H1 (cell line): ENCODE results near the gene TRIM32.

ENCODE experiments used
- BRCA1 ChIP-seq: IDR thresholded peaks from 2 replicates; pipeline ENCODE4 v1.6.1; 2012; ENCODE audit warnings: low read depth, low read length, improper control_type of control experiment
- CTCF ChIP-seq, 3 experiments: IDR thresholded peaks; 1 replicate in 2 of 3; 2 replicates in 1 of 3; pipeline versions ENCODE4 v1.5.1 to v1.6.1; 2011; ENCODE audit warnings: low read length in 3 of 3, mild to moderate bottlenecking in 3 of 3, inconsistent platforms in 2 of 3, low read depth in 1 of 3, moderate library complexity in 1 of 3; ENCODE audit not compliant: insufficient read depth in 1 of 3; ENCODE audit errors: control extremely low read depth in 1 of 3
- HDAC6 ChIP-seq: IDR thresholded peaks from one replicate; pipeline ENCODE4 v1.7.1; 2012; ENCODE audit warnings: low read depth, mild to moderate bottlenecking, inconsistent platforms, low read length, moderate library complexity
- JUN ChIP-seq: IDR thresholded peaks from 2 replicates; pipeline ENCODE4 v1.6.1; 2011; ENCODE audit warnings: low read depth, mild to moderate bottlenecking, improper control_type of control experiment, low read length
- JUND ChIP-seq: IDR thresholded peaks from 2 replicates; pipeline ENCODE4 v1.6.1; 2011; ENCODE audit warnings: mild to moderate bottlenecking, improper control_type of control experiment, low read length
- MAX ChIP-seq: IDR thresholded peaks from 2 replicates; pipeline ENCODE4 v1.6.1; 2012; ENCODE audit warnings: inconsistent platforms
- NRF1 ChIP-seq: IDR thresholded peaks from 2 replicates; pipeline ENCODE4 v1.6.1; 2011; ENCODE audit warnings: mild to moderate bottlenecking, low read depth, low read length, improper control_type of control experiment
- RAD21 ChIP-seq, 2 experiments: IDR thresholded peaks in 1 of 2; conservative IDR thresholded peaks in 1 of 2; 2 replicates each; pipeline ENCODE4 v1.6.1; 2011; ENCODE audit warnings: low read depth in 2 of 2, low read length in 2 of 2, improper control_type of control experiment in 1 of 2, inconsistent platforms in 1 of 2, mild to moderate bottlenecking in 1 of 2, moderate library complexity in 1 of 2
- SAP30 ChIP-seq: fragments of 300-600 bp; sonication (generic); IDR thresholded peaks from 2 replicates; pipeline ENCODE4 v1.7.1; 2012; ENCODE audit warnings: low read length, moderate library complexity, mild to moderate bottlenecking, inconsistent platforms; ENCODE audit not compliant: insufficient read depth, insufficient replicate concordance
- SIN3A ChIP-seq, 2 experiments: IDR thresholded peaks in 1 of 2; conservative IDR thresholded peaks in 1 of 2; 2 replicates each; pipeline ENCODE4 v1.6.1; 2011 to 2012; ENCODE audit warnings: low read length in 2 of 2, improper control_type of control experiment in 1 of 2, low read depth in 1 of 2, mild to moderate bottlenecking in 1 of 2
- SP1 ChIP-seq: IDR thresholded peaks from 2 replicates; pipeline ENCODE4 v1.6.1; 2011; ENCODE audit warnings: low read depth, low read length
- TAF1 ChIP-seq: IDR thresholded peaks from 2 replicates; pipeline ENCODE4 v1.6.1; 2011; ENCODE audit warnings: mild to moderate bottlenecking, low read depth, low read length
- TCF12 ChIP-seq: IDR thresholded peaks from 2 replicates; pipeline ENCODE4 v1.6.1; 2011; ENCODE audit warnings: low read depth, mild to moderate bottlenecking, low read length
- ZNF274 ChIP-seq: IDR thresholded peaks from 2 replicates; pipeline ENCODE4 v1.7.0; 2012; ENCODE audit warnings: low read length, borderline replicate concordance; ENCODE audit errors: extremely low read depth

- TF ChIP-seq SP1: no peak
- TF ChIP-seq CTCF (IDR thresholded peaks at IDR 0.05; ENCODE audit: control extremely low read depth in 1 of 3, insufficient read depth in 1 of 3, low read depth in 1 of 3, low read length in 3 of 3): no peak
- no peak for TF ChIP-seq RAD21 (IDR thresholded peaks at IDR 0.05 in 1 of 2, conservative IDR thresholded peaks at IDR 0.05 in 1 of 2; ENCODE audit: low read depth in 2 of 2, low read length in 2 of 2)
- no peak for TF ChIP-seq JUN
- no peak for TF ChIP-seq SAP30
- no peak for TF ChIP-seq HDAC6
- no peak for TF ChIP-seq SIN3A (conservative IDR thresholded peaks at IDR 0.05 in 1 of 2, IDR thresholded peaks at IDR 0.05 in 1 of 2; ENCODE audit: low read depth in 1 of 2, low read length in 2 of 2)
- TF ChIP-seq JUND: no peak
- no peak for TF ChIP-seq MAX
- no peak for TF ChIP-seq NRF1
- TF ChIP-seq TAF1: no peak
- TF ChIP-seq BRCA1: no peak
- TF ChIP-seq TCF12: no peak
- TF ChIP-seq ZNF274: no peak
Observed at GRCh38 chr9:116671605-116672004, 15.5 kb upstream of the TRIM32 start.
